Ramos (cell line): ENCODE data around the gene ZBTB7C.
"Not testable (repeated sequence)": the region's sequence is repeated elsewhere in the genome, so short reads cannot be mapped to it uniquely, and the experiment has no call there.

ENCODE experiments used
- in situ Hi-C: fragments of 300-500 bp; cut with MboI; formaldehyde crosslinking; loops from one replicate; pipeline ENCODE4 v1.14.3; 2022; ENCODE audit warnings: low sequenced_read_pairs; ENCODE audit not compliant: unreplicated experiment

Gene ZBTB7C

DNA sequence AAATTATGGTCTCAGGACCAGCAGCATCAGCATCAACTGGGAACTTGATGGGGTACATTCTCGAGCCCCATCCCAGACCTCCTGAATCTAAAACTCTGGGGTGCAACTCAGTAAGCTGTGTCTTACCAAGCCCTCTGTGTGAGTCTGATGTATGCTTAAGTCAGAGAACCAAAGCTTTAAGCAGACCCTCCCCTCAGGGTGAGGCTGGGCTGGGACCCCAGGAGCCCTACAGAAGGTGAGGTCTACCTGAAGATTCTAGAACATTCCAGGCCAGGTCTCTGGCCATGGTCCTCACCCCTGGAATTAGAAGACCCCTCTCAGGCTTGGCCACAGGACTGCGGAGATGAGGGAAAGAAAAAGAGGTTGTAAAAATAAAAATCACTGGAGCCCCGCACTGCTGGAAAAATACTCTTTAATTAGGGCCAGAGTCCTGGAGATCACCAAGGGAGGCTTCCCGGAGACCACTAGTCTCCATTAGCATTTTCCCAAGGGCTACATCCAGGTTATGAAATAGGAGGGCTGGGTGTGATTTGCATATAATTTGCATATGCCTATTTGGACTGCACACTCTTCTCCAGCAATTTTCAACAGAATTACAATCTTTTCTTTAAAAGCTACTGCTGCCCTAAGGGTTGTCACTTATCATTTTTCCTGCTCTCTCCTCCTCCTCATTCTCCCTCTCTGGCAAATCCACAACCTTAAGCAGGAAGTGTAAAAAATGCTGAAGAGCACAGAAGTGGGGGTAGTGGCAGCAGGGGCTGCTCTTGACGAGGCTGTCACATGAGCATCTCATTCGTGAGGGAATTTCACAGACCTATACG lies 100.2 kb downstream of the ZBTB7C start:
- in situ Hi-C loops = loop anchor here (10.0 kb wide), 1 partner anchor 64 kb away; no protein-coding TSS in a partner anchor

DNA sequence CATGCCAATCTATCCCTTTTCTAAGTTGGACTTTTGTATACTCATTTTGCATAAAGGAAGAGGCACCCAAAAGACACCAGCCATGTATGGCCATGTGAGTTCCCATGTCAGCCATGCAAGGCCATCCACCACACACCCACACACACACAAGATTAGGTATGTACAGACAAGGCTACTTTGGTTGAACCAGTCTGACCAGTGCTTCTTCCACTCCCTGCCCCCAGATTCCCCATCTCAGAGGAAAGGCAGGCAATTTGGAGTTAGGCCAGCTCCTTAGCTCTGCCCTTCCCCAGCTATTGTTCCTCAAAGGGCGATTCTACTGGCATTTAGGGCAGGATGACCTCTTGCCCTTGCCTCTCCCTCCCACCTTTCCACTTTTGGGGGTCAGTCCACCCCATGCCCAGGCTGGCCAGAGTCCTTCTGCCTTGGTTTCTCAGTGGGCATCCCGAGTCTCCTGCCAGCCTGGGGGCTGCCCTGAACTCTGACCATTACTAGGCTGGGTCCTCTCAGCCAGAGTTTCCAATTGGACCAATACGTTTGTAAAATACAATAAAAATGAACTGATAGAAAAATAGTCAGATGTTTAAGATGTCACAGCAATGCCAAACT lies 101.1 kb downstream of the ZBTB7C start:
- in situ Hi-C loops = loop anchor here (10.0 kb wide), 1 partner anchor 63 kb away; no protein-coding TSS in a partner anchor

- in situ Hi-C loops = loop anchor here (10.0 kb wide), 1 partner anchor 62 kb away; no protein-coding TSS in a partner anchor
Measured at GRCh38 chr18:48306838-48307237, 102.3 kb downstream of the ZBTB7C start.

- in situ Hi-C loops = loop anchor here (10.0 kb wide), 1 partner anchor 60 kb away; no protein-coding TSS in a partner anchor
Measured at GRCh38 chr18:48304906-48305693, 104.1 kb downstream of the ZBTB7C start.

DNA sequence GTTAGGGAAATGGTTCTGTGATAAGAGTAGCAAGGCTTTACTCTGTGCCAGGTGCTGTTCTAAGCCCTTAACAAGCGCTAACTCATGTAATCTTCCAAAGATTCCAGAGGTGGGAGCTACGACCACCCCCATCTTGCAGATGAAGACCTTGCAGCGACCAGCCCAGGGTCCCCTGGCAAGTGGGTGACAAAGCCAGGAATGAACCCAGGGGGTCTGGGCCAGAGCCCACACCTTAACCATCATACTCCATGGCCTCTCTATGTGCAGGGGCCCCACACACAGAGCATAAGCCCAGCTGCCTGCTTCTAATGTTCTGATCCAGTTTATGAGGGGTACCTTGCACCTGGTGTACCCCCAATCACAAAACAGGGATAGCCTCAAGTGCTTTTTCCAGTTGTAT lies 105.3 kb downstream of the ZBTB7C start:
- in situ Hi-C loops = loop anchor here (10.0 kb wide), 1 partner anchor 59 kb away; no protein-coding TSS in a partner anchor

DNA sequence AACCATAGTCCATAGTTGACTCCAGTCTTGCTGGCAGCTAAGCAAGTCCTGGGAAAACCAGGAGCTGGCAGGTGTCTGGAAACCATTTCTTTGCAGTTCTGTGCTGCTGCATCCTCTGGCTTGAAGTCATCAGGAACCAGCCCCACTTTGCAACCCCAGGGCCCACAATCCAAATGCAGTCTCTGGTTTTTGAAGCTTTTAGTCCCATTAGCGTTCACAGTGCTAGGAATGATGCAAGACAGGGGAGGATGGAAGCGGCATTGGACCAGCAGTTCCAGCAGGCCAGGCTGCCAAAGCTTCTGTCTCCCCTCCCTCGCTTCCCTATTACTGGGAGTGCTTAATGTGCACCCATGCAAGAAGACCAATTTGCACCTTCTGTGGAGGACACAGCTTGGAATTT lies 106.4 kb downstream of the ZBTB7C start:
- in situ Hi-C loops = loop anchor here (10.0 kb wide), 1 partner anchor 58 kb away; no protein-coding TSS in a partner anchor

DNA sequence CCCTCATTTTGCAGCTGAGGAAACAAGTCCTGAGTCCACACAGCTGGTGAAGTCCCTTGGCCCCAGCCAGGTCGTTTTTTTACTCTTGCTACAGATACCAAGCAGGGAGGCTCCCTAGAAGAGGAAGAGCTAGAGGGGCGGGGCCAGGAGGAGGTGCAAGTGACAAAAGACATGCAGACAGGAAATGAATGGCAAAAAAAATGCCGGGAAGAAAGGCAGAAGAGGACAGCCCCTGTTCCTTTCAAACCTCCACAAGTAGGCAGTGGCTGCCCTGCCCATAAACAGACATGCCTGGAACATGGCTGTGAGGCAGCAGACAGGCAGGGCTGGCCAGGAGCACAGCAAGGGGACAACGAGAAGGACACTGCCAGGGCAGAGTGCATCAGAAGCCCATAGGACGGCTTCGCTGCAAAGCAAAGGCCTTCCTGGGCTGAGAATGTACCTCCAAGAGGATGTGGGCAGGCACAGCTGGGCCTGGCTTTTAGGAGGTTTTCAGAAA lies 108.7 kb downstream of the ZBTB7C start:
- in situ Hi-C loops = loop anchor here (10.0 kb wide), 1 partner anchor 56 kb away; no protein-coding TSS in a partner anchor

- in situ Hi-C loops = no loop called here
Measured at GRCh38 chr18:48297139-48297538, 112.0 kb downstream of the ZBTB7C start.

- in situ Hi-C loops = no loop called here
Measured at GRCh38 chr18:48296581-48296980, 112.6 kb downstream of the ZBTB7C start.

DNA sequence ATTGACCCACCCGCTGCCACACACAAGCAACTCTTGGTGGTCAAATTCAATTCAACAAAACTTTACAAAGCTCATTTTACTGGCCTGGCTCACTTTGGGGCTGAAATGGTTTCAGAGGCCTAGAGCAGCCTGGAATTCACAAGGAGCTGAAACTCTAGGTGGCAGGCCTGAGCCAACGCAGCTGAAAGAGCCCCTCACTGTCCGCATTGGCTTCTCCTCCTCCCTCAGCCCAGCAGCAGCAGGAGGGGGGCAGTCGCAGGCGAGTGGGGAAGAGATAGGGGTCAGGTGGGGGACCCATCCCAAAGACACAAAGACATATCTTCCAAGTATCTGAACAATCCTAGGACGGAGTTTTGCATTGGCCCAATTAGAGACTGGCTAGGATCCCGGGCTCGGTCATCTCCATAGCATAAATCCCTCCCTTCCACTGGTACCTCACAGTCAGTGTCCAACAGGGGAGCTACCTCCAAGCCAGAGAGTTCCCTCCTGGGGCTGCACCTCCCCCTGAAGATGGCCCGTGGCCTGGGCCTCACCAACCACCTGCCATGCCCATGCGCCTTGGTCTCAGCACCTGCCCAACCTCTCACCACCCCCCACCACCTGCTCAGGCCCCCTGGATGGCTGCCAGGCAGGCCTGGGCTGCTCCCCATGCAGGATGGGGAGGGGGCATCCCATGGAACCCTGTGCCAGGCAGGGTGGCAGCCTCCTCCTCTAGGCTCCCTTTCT lies 113.4 kb downstream of the ZBTB7C start:
- in situ Hi-C loops = no loop called here

DNA sequence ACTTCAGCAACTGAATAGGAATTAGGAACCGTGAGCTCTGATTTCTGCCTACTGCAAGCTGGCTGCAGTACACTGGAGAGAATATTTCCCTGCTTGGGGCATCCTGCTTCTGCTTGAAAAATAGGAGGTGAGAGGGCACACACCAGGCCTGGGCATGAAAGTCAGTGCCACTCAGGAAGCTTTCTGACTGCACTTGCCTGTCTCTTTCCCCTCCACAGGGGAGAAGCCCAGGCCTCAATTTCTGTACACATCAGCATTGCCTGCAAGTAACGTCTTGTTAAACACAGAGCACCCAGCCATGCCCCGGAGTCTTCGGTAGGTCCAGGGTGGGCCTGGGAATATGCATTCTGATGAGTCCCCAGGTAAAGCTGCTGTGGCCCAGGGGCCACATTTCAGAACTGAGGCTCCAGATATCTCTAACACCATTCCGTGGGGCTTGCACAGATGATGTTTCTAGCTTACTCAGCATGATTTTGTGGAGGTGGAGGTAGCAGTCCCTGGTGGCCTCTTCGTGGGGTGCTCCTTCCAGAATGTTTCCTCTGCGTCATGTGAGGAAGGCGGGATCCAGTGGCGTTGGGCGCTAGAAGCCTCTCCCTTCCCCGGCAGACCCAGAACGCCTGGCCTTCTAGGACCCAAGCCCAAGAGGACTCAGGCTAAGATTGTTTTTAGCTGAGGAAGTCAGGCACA lies 114.1 kb downstream of the ZBTB7C start:
- in situ Hi-C loops = no loop called here

DNA sequence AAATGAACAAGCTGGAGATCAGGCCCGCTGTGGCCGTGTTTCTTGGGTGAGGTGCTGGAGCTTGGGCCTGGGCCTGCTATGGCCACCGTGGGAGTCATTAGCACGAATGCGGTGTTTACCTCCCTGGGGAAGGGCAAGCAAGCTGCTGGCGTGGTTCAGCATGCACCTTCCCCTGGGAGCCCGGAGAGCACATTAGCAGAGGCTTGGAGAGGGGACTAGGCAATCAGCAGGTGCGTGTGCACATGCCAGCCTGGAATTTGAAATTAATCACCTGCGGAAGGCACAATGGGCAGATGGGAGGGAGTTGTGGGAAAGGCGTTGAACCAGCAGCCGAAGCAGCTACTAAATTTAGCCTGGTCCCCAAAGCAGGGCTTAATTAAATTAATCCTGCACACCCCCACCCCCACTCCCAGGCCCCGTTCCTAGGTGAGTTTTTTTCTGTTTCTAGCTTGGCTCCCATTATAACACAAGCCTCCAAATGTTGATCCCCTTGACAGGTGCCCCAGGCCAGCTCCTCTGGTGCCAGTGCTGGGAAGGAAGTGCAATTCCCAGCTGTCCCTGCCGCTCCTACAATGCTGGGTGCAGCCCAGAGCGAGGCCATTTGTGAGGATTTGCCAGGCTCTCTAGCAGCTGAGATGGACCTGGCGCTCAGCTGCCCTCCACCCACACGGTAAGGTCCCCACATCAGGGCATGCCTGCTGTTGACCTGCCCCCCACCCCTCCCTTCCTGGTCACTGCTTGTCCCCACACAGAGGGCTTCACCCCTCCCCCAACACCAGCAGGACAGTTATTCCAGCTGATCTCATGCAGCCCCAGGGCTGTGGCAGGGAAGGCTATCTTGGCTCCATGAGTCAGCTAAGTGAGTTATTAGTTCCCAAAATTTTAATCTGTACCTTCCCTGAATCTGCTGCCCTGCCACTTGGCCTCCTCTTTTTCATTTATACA lies 115.0 kb downstream of the ZBTB7C start:
- in situ Hi-C loops = no loop called here

DNA sequence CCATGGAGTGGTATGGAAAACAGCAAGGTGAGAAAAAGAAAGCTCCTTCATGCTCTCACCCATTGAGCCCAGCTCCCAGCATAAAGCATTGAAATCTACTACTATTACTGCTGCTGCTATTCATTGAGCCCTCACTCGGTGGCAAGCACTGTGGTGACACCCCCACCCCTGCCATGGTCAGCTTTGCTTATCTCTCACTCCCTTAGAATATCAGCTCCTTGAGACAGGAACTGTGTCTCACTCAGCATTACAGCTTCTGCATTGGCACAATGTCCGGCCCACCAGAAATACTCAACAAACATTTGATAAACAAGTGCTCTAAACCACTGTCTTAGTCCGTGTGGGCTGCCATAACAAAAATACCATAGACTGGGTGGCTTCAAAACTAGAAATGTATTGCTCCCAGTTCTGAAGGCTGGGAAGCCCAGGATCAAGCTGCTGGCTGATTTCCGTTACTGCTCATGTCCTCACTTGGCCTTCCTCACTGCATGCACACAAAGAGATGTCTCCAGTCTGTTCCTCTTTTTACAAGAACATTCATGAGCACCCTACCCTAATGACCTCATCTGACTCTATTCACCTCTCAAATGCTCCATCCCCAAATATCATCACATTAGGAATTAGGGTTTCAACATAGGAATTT lies 116.3 kb downstream of the ZBTB7C start:
- in situ Hi-C loops = no loop called here

DNA sequence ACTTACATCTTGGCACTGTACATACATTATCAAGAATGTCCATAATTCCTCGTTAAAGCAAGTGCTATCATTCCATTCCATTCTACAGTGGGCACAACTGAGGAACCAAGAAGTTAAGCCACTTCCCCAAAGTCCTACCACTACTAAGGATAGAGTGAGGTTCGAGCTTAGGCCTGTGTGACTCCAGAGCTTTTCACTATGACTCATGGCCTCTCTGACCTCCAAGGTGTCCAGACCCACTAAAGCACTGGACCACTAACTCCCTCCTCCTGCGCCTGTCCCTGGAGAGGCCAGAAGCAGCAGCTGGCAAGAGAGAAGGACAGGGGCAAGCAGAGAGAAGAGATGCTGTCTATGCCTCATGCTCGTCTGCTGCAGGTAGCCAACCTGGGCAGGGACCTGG lies 117.0 kb downstream of the ZBTB7C start:
- in situ Hi-C loops = no loop called here

DNA sequence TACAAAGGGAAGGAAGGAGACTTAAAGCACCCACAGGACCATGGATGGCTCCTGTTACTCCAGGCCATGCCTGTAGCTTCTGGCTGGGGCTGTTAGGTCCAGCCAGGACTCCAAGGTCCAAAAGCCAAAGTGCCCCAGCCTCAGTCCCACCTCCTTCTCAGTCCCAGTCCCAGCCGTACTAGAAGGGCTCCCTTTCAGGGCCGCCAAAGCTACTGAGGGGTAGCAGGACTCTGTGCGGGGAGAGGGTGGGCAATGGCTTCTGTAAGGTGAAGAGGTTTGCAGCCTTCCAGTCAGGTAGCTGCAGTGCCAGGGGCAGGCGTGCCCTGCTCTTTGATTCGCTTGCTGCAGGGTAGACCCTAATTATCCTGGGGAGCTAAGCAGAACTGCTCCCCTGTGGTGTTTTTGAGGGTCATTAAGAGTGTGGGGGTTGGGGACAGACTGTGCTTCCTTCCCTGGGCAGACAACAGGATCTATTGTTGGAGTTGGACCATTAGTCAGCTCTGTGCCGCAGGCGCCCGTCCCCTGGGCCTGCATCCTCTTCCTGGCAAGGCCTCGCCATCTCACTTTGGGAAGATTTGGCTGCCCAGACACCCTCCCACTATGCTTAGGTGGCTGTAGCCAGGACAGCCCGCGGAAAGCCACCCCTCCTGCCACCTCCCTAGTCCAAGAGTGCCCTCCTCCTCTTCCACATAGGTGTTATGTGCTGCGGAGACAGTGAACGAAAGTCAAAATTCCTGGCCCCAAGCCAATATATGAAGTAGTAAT lies 118.8 kb downstream of the ZBTB7C start:
- in situ Hi-C loops = no loop called here

GRCh38 chr18:48284743-48285142 lies 124.4 kb downstream of the ZBTB7C start:
- in situ Hi-C loops = no loop called here

DNA sequence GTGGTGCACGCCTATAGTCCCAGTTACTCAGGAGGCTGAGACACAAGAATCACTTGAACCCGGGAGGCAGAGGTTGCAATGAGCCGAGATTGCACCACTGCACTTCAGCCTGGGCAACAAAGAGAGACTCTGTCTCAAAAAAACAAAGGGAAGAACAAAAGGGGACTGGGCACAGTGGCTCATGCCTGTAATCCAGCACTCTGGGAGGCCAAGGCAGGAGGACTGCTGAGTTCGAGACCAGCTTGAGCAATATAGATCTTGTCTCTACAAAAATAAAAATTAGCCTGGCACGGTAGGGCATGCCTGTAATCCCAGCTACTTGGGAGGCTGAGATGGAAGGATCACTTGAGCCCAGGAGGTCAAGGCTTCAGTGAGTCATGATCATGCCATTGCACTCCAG lies 125.2 kb downstream of the ZBTB7C start:
- in situ Hi-C loops = not testable (repeated sequence)
